Measurements from ENCODE around the gene ELSPBP1.
"Not testable (repeated sequence)": the region's sequence is repeated elsewhere in the genome, so short reads cannot be mapped to it uniquely, and the experiment has no call there.

Gene ELSPBP1

GRCh38 chr19:48059331-48059730 is 64.9 kb downstream of the ELSPBP1 start:
- DNase-seq (ENCODE audit: low spot score in 2 of 2) = no peak
- no peaks in the 10 kb centered on the region for H3K36me3 ChIP-seq (replicated peaks)
- in situ Hi-C loops (cut with MboI; ENCODE audit: low sequenced_read_pairs) = no loop called here
- no peak overlapping the region for H3K4me3 ChIP-seq
- no peaks in the 10 kb centered on the region for H3K4me1 ChIP-seq
- no peaks in the 10 kb centered on the region for H3K9me3 ChIP-seq
- H3K27me3 ChIP-seq (ENCODE audit: low read depth) = no peaks in the 10 kb centered on the region

GRCh38 chr19:48060381-48060780 is 65.9 kb downstream of the ELSPBP1 start:
- no peaks in the 10 kb centered on the region for H3K27me3 ChIP-seq (ENCODE audit: low read depth)
- no peaks in the 10 kb centered on the region for H3K4me1 ChIP-seq

GRCh38 chr19:48061401-48062344 is 67.2 kb downstream of the ELSPBP1 start:
- Histone ChIP-seq H3K4me1 (no peaks in the 10 kb centered on the region), H3K9me3 (no peaks in the 10 kb centered on the region), H3K4me3 (no peak overlapping the region), H3K36me3 (replicated peaks) (no peaks in the 10 kb centered on the region), H3K27me3 (ENCODE audit: low read depth) (no peaks in the 10 kb centered on the region)
- in situ Hi-C loops (cut with MboI; ENCODE audit: low sequenced_read_pairs) = no loop called here
- DNase-seq (ENCODE audit: low spot score in 2 of 2) = no peak

More at GRCh38 chr19:48060381-48060780, 65.9 kb downstream of the ELSPBP1 start:
- H3K36me3 ChIP-seq (replicated peaks) = no peaks in the 10 kb centered on the region
- no peaks in the 10 kb centered on the region for H3K9me3 ChIP-seq
- H3K4me3 ChIP-seq = no peak overlapping the region
- no peak for DNase-seq (ENCODE audit: low spot score in 2 of 2)
- in situ Hi-C loops (cut with MboI; ENCODE audit: low sequenced_read_pairs) = no loop called here

GRCh38 chr19:48064509-48064908 is 70.1 kb downstream of the ELSPBP1 start:
- Histone ChIP-seq H3K9me3 (no peaks in the 10 kb centered on the region), H3K4me1 (no peaks in the 10 kb centered on the region), H3K27me3 (ENCODE audit: low read depth) (no peaks in the 10 kb centered on the region), H3K4me3 (no peak overlapping the region), H3K36me3 (replicated peaks) (no peaks in the 10 kb centered on the region)
- peak in 1 of 2 experiments; percentile 7 for DNase-seq (ENCODE audit: low spot score in 2 of 2)
- in situ Hi-C loops (cut with MboI; ENCODE audit: low sequenced_read_pairs) = no loop called here

GRCh38 chr19:48069435-48069834 is 75.0 kb downstream of the ELSPBP1 start:
- in situ Hi-C loops (cut with MboI; ENCODE audit: low sequenced_read_pairs) = no loop called here
- H3K27me3 ChIP-seq (ENCODE audit: low read depth) = no peaks in the 10 kb centered on the region
- no peak overlapping the region for H3K4me3 ChIP-seq
- DNase-seq (ENCODE audit: low spot score in 2 of 2) = no peak
- no peaks in the 10 kb centered on the region for H3K4me1 ChIP-seq
- no peaks in the 10 kb centered on the region for H3K9me3 ChIP-seq
- H3K36me3 ChIP-seq (replicated peaks) = no peaks in the 10 kb centered on the region

- H3K9me3 ChIP-seq; H3K4me3 ChIP-seq; H3K27me3 ChIP-seq (ENCODE audit: low read depth); DNase-seq (ENCODE audit: low spot score in 2 of 2); H3K4me1 ChIP-seq; H3K36me3 ChIP-seq (replicated peaks); in situ Hi-C loops (cut with MboI; ENCODE audit: low sequenced_read_pairs): not testable (repeated sequence)
Measured at GRCh38 chr19:48070177-48070769, 75.8 kb downstream of the ELSPBP1 start.
